Ishikawa (cell line): ENCODE results near the gene SMIM22.
A peak's percentile ranks its signal among the peaks of the same experiment; 100 is the strongest.

Experiments used
- CEBPB ChIP-seq: IDR thresholded peaks from 2 replicates; pipeline ENCODE4 v1.6.1; 2012
- CREB1 ChIP-seq: IDR thresholded peaks from 2 replicates; pipeline ENCODE4 v1.6.1; 2012; ENCODE audit warnings: low read depth
- EGR1 ChIP-seq: IDR thresholded peaks from 2 replicates; pipeline ENCODE4 v1.6.1; 2012
- EP300 ChIP-seq: IDR thresholded peaks from 2 replicates; pipeline ENCODE4 v1.6.1; 2012; ENCODE audit warnings: borderline replicate concordance
- FOXM1 ChIP-seq: IDR thresholded peaks from 2 replicates; pipeline ENCODE4 v1.6.1; 2012; ENCODE audit warnings: low read depth, borderline replicate concordance
- NFIC ChIP-seq: IDR thresholded peaks from 2 replicates; pipeline ENCODE4 v1.6.1; 2012
- RAD21 ChIP-seq: IDR thresholded peaks from 2 replicates; pipeline ENCODE4 v1.6.1; 2012; ENCODE audit warnings: low read depth
- REST ChIP-seq: IDR thresholded peaks from 2 replicates; pipeline ENCODE4 v1.6.1; 2012; ENCODE audit warnings: low read depth, mild to moderate bottlenecking
- TAF1 ChIP-seq: IDR thresholded peaks from 2 replicates; pipeline ENCODE4 v1.6.1; 2012; ENCODE audit warnings: low read depth, mild to moderate bottlenecking
- TCF12 ChIP-seq: IDR thresholded peaks from 2 replicates; pipeline ENCODE4 v1.6.1; 2012; ENCODE audit warnings: low read depth
- TEAD4 ChIP-seq: IDR thresholded peaks from 2 replicates; pipeline ENCODE4 v1.6.1; 2012
- YY1 ChIP-seq: IDR thresholded peaks from 2 replicates; pipeline ENCODE4 v1.6.1; 2012; ENCODE audit warnings: low read depth
- ZBTB7A ChIP-seq: IDR thresholded peaks from 2 replicates; pipeline ENCODE4 v1.6.1; 2012; ENCODE audit warnings: low read depth
- TF ChIP-seq, protein P1 (sequence below): IDR thresholded peaks from 2 replicates; pipeline ENCODE4 v1.6.1; 2012
- TF ChIP-seq, protein P2 (sequence below): IDR thresholded peaks from 2 replicates; pipeline ENCODE4 v1.6.1; 2012

SMIM22 gene

DNA sequence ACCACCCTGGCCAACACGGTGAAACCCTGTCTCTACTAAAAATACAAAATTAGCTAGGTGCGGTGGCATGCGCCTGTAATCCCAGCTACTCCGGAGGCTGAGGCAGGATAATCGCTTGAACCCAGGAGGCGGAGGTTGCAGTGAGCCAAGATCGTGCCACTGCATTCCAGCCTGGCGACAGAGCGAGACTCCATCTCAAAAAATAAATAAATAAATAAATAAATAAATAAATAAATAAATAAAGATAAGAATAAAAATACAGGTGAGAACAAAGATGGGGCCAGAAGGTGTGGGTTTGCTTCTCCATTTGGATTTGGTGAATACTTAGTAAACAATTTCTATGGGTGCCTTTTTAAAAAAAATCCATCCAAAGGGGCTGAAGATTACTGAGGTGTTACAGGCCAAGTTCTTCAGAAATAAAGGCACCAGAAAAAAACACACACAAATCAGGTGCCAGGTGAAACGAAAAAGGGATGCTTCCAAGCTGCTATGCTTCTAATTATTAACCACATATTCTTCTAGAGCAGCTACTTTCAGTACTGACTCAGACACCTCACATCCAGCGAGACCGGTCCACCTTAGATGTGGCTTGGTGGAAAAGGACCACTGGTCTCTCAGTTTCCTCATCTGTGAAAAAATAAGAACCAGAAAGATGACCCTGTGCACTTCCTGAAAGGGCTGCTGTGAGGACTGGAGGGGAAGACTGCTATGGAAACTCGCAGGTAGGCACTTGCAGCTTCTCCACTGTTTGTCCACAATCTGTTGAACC, 42.7 kb downstream of the SMIM22 start:
- no peak for TF ChIP-seq NFIC
- TF ChIP-seq TEAD4 = no peak
- no peak for TF ChIP-seq EP300
- no peak for TF ChIP-seq TAF1
- no peak for TF ChIP-seq EGR1
- TF ChIP-seq RAD21 = no peak
- TF ChIP-seq REST = no peak
- TF ChIP-seq, protein P1, sequence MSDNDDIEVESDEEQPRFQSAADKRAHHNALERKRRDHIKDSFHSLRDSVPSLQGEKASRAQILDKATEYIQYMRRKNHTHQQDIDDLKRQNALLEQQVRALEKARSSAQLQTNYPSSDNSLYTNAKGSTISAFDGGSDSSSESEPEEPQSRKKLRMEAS = no peak
- TF ChIP-seq ZBTB7A = no peak
- no peak for TF ChIP-seq CEBPB
- no peak for TF ChIP-seq CREB1
- TF ChIP-seq, protein P2, sequence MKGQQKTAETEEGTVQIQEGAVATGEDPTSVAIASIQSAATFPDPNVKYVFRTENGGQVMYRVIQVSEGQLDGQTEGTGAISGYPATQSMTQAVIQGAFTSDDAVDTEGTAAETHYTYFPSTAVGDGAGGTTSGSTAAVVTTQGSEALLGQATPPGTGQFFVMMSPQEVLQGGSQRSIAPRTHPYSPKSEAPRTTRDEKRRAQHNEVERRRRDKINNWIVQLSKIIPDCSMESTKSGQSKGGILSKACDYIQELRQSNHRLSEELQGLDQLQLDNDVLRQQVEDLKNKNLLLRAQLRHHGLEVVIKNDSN = no peak
- no peak for TF ChIP-seq TCF12
- no peak for TF ChIP-seq FOXM1
- no peak for TF ChIP-seq YY1

DNA sequence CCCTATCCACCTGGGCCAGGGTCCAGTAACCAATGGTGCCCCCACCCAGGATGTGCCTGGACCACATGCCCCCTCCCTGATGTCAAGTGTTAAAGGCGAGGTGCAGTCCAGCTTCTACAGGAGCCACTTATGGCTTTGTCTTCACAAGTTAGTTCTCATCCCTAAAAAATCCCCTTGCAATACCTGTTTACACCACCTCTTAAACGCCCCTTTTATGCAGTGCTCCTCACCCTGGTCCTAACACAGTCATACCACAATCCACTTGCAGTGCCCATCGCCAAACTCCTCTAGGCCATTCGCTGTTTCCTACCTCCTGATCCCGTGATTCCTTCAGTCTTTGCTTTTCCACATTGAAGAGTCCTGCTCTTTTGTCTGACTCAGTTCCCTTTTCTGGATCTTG, 44.8 kb downstream of the SMIM22 start:
- TF ChIP-seq NFIC (peak; percentile 15; the same call in 1 of the 2 replicates), EP300 (no peak), TCF12 (no peak), YY1 (no peak), TAF1 (no peak)
- TF ChIP-seq, protein P2 = no peak

DNA sequence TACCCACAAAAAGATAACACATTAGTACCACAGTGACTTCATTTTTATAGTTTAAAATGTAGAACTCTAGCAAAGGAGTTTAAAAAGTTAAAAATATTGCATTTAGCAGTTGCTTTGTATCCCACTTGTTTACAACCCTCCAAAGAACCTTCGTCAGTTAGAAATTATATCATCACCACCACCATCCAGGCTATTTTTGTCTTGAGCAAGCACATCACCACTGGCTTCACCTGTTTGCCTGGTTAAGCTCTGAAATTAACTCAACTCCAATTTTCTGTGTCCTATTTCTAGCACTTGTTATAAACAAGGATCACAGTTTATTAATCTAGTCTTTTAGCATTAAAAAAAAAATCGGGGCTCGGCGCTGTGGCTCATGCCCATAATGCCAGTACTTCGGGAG, 45.8 kb downstream of the SMIM22 start:
- TF ChIP-seq RAD21 = no peak
- TF ChIP-seq ZBTB7A = no peak
- TF ChIP-seq TEAD4 = no peak
- TF ChIP-seq EP300 = no peak
- TF ChIP-seq, protein P2 = no peak
- TF ChIP-seq TAF1 = no peak
